CD4-positive, CD25-positive, alpha-beta regulatory T cell (primary cell): ENCODE measurements around the gene MINDY4. TPM values are rescaled to one million over a fixed set of nuclear protein-coding genes. Genes with fewer than 3 reads are reported as not detected.

Source experiments
- ATAC-seq, 2 donors: fragments of 150-1000 bp; cut with Tn5 transposase; one replicate each; pipeline ENCODE4 v1.10.0; 2021; ENCODE audit warnings: low read depth in 2 of 2, moderate number of reproducible peaks in 2 of 2, moderate library complexity in 1 of 2
- DNase-seq, 3 donors: peaks; one replicate each; pipeline versions ENCODE4 v3.0.0 to v3.0.0-alpha.2; 2012 to 2022; ENCODE audit warnings: mixed read lengths in 1 of 3
- H3K27ac ChIP-seq: one replicate; pipeline ENCODE4 v1.7.0; 2013; ENCODE audit warnings: mild to moderate bottlenecking, low read length; ENCODE audit not compliant: insufficient read depth, poor library complexity, severe bottlenecking
- H3K27me3 ChIP-seq: one replicate; pipeline ENCODE4 v1.7.0; 2013; ENCODE audit warnings: low read length; ENCODE audit not compliant: control insufficient read depth, insufficient read depth
- H3K36me3 ChIP-seq: one replicate; pipeline ENCODE4 v1.7.0; 2013; ENCODE audit warnings: mild to moderate bottlenecking, low read length, moderate library complexity; ENCODE audit not compliant: control insufficient read depth, insufficient read depth
- H3K4me1 ChIP-seq: 2 replicates; pipeline ENCODE4 v1.7.0; 2013; ENCODE audit warnings: mild to moderate bottlenecking, low read length; ENCODE audit not compliant: insufficient read depth, control insufficient read depth, poor library complexity, severe bottlenecking
- H3K4me3 ChIP-seq: one replicate; pipeline ENCODE4 v1.7.0; 2013; ENCODE audit warnings: low read depth, mild to moderate bottlenecking, low read length, moderate library complexity
- H3K9me3 ChIP-seq, 2 experiments: 1 replicate in 1 of 2; 2 replicates in 1 of 2; pipeline ENCODE4 v1.7.0; 2013; ENCODE audit warnings: low read length in 2 of 2, mild to moderate bottlenecking in 1 of 2, moderate library complexity in 1 of 2; ENCODE audit not compliant: control insufficient read depth in 2 of 2
- H3K27ac Mint-ChIP-seq, 3 donors: one replicate each; pipeline ENCODE4 v1.8.0; 2020 to 2022; ENCODE audit warnings: mild to moderate bottlenecking in 3 of 3, mixed read lengths in 3 of 3, moderate library complexity in 2 of 3
- H3K27me3 Mint-ChIP-seq: one replicate; pipeline ENCODE4 v1.8.0; 2022; ENCODE audit warnings: mild to moderate bottlenecking, mixed read lengths
- H3K36me3 Mint-ChIP-seq: one replicate; pipeline ENCODE4 v1.8.0; 2020; ENCODE audit warnings: mixed read lengths
- H3K4me1 Mint-ChIP-seq, 4 donors: one replicate each; pipeline ENCODE4 v1.8.0; 2020 to 2022; ENCODE audit warnings: mixed read lengths in 4 of 4, mild to moderate bottlenecking in 1 of 4
- H3K4me3 Mint-ChIP-seq, 4 donors: one replicate each; pipeline ENCODE4 v1.8.0; 2020 to 2022; ENCODE audit warnings: mild to moderate bottlenecking in 4 of 4, mixed read lengths in 4 of 4, moderate library complexity in 3 of 4
- H3K9me3 Mint-ChIP-seq, 7 donors: one replicate each; pipeline ENCODE4 v1.8.0; 2020 to 2022; ENCODE audit warnings: mixed read lengths in 7 of 7, mild to moderate bottlenecking in 3 of 7, moderate library complexity in 2 of 7
- polyA plus RNA-seq, 4 donors: library from polyadenylated mRNA; unstranded; fragments of 300-500 nt; fragmentation: Illumina TruSeq; gene quantifications; one replicate each; pipeline ENCODE4 v1.2.3, GENCODE V29; 2021
- total RNA-seq: library from RNA; stranded (reverse); gene quantifications from one replicate; pipeline ENCODE4 v1.2.3, GENCODE V29; 2022

MINDY4 gene
- total and polyA plus RNA-seq, 5 donors from 2014 or later: 0.17 to 1.0 (median 0.52) TPM

GRCh38 chr7:30765408-30765807 is 5.8 kb upstream of the MINDY4 start:
- no peak for DNase-seq
- ATAC-seq: no peak
- Histone ChIP-seq H3K9me3 (no peaks in the 10 kb centered on the region), H3K27me3 (no peaks in the 10 kb centered on the region), H3K4me1 (no peaks in the 10 kb centered on the region), H3K4me3 (no peak overlapping the region), H3K27ac (no peak overlapping the region), H3K36me3 (no peaks in the 10 kb centered on the region)
- H3K27ac Mint-ChIP-seq: no peak overlapping the region
- no peaks in the 10 kb centered on the region for H3K4me1 Mint-ChIP-seq
- H3K27me3 Mint-ChIP-seq: peaks cover 23% of the 10 kb centered on the region
- no peaks in the 10 kb centered on the region for H3K36me3 Mint-ChIP-seq
- H3K4me3 Mint-ChIP-seq: no peak overlapping the region
- H3K9me3 Mint-ChIP-seq: no peaks in the 10 kb centered on the region

DNA sequence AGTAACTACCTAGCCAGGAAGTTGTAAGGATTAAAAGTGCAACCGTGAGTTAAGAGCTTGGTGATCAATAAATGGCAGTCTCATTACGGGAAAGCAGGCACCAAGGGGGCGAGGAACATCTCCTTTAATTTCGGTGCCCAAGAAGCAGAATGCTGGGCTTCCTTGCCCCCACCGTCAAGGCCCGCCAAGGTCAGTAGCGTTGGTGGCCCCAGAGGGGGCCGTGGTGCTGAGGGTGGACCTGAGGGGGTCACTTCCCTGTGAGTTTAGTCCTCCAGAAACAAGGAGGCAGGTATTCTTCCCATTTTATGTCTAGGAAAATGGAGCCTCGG is 408 bp upstream of the MINDY4 start:
- no peaks in the 10 kb centered on the region for H3K36me3 ChIP-seq

GRCh38 chr7:30771880-30772425 is 736 bp downstream of the MINDY4 start:
- DNase-seq: peak in 2 of 3 donors; percentile 5 to 37
- Mint-ChIP-seq H3K4me3 (peak overlapping the region; percentile 82 to 93 (median 87)), H3K9me3 (no peaks in the 10 kb centered on the region), H3K36me3 (no peaks in the 10 kb centered on the region), H3K4me1 (peaks cover 3 to 11% (median 6%) of the 10 kb centered on the region in 4 donors), H3K27me3 (peaks cover 7% of the 10 kb centered on the region), H3K27ac (peak overlapping the region; percentile 74 to 86 (median 75))
- Histone ChIP-seq H3K4me3 (peak overlapping the region; percentile 82), H3K4me1 (peaks cover 11% of the 10 kb centered on the region), H3K27ac (peak overlapping the region; percentile 56), H3K36me3 (no peaks in the 10 kb centered on the region), H3K9me3 (no peaks in the 10 kb centered on the region), H3K27me3 (no peaks in the 10 kb centered on the region)
- ATAC-seq: peak in 1 of 2 donors; percentile 9

More for the DNA sequence above, 408 bp upstream of the MINDY4 start:
- peaks cover 12% of the 10 kb centered on the region for H3K27me3 Mint-ChIP-seq
- no peak for DNase-seq
- peaks cover 3 to 11% (median 6%) of the 10 kb centered on the region in 4 donors for H3K4me1 Mint-ChIP-seq
- no peaks in the 10 kb centered on the region for H3K9me3 ChIP-seq
- H3K4me1 ChIP-seq: peaks cover 11% of the 10 kb centered on the region
- no peaks in the 10 kb centered on the region for H3K27me3 ChIP-seq
- H3K4me3 ChIP-seq: peak overlapping the region; percentile 26
- H3K27ac ChIP-seq: no peak overlapping the region
- peak overlapping the region in 1 of 3 donors; percentile 83 for H3K27ac Mint-ChIP-seq
- no peak for ATAC-seq
- peak overlapping the region; percentile 73 to 85 (median 80) for H3K4me3 Mint-ChIP-seq
- no peaks in the 10 kb centered on the region for H3K9me3 Mint-ChIP-seq
- H3K36me3 Mint-ChIP-seq: no peaks in the 10 kb centered on the region

- Mint-ChIP-seq H3K27ac (no peak overlapping the region), H3K27me3 (peaks cover 7% of the 10 kb centered on the region), H3K4me1 (peaks cover 3 to 11% (median 6%) of the 10 kb centered on the region in 4 donors), H3K4me3 (peak overlapping the region in 1 of 4 donors; percentile 78), H3K36me3 (no peaks in the 10 kb centered on the region), H3K9me3 (no peaks in the 10 kb centered on the region)
- H3K27ac ChIP-seq: no peak overlapping the region
- no peaks in the 10 kb centered on the region for H3K27me3 ChIP-seq
- no peaks in the 10 kb centered on the region for H3K9me3 ChIP-seq
- H3K4me3 ChIP-seq: no peak overlapping the region
- H3K36me3 ChIP-seq: no peaks in the 10 kb centered on the region
- no peak for DNase-seq
- ATAC-seq: no peak
- H3K4me1 ChIP-seq: peaks cover 11% of the 10 kb centered on the region
Measured at GRCh38 chr7:30772984-30773383, 1.8 kb downstream of the MINDY4 start.

- Mint-ChIP-seq H3K4me1 (peaks cover 3 to 6% (median 4%) of the 10 kb centered on the region in 4 donors), H3K36me3 (no peaks in the 10 kb centered on the region), H3K9me3 (no peaks in the 10 kb centered on the region), H3K27ac (no peak overlapping the region), H3K4me3 (no peak overlapping the region), H3K27me3 (no peaks in the 10 kb centered on the region)
- no peak overlapping the region for H3K27ac ChIP-seq
- DNase-seq: no peak
- H3K36me3 ChIP-seq: no peaks in the 10 kb centered on the region
- H3K27me3 ChIP-seq: no peaks in the 10 kb centered on the region
- no peak overlapping the region for H3K4me3 ChIP-seq
- peaks cover 8% of the 10 kb centered on the region for H3K4me1 ChIP-seq
- no peak for ATAC-seq
- H3K9me3 ChIP-seq: no peaks in the 10 kb centered on the region
Measured at GRCh38 chr7:30775992-30776391, 4.8 kb downstream of the MINDY4 start.

DNA sequence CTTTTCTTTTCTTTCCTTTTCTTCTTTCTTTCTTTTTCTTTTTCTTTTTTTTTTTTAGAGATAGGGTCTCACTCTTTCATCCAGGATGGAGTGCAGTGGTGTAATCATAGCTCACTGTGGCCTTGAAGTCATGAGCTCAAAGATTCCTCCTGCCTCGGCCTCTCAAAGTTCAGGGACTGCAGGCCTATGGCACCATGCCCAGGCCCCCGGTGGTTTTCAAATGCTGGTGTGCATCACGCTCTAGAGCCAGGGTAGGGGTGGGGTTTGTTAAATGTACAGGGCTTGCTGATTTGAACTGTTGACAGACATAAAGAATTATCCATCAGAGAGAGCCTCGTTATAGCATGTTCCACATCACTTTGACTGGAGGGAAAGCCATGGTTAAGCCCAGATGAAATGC is 5.8 kb downstream of the MINDY4 start:
- no peak overlapping the region for H3K27ac Mint-ChIP-seq
- no peaks in the 10 kb centered on the region for H3K27me3 Mint-ChIP-seq
- H3K36me3 Mint-ChIP-seq: no peaks in the 10 kb centered on the region
- H3K4me3 Mint-ChIP-seq: no peak overlapping the region
- H3K4me3 ChIP-seq: no peak overlapping the region
- no peak for ATAC-seq
- H3K4me1 ChIP-seq: peaks cover 3% of the 10 kb centered on the region
- H3K9me3 Mint-ChIP-seq: no peaks in the 10 kb centered on the region
- DNase-seq: no peak
- H3K36me3 ChIP-seq: no peaks in the 10 kb centered on the region
- no peaks in the 10 kb centered on the region for H3K9me3 ChIP-seq
- H3K27me3 ChIP-seq: no peaks in the 10 kb centered on the region
- H3K4me1 Mint-ChIP-seq: peaks cover 2 to 4% (median 3%) of the 10 kb centered on the region in 4 donors
- no peak overlapping the region for H3K27ac ChIP-seq

GRCh38 chr7:30778255-30779025 is 7.2 kb downstream of the MINDY4 start:
- H3K27ac Mint-ChIP-seq: no peak overlapping the region
- DNase-seq (no peak), ATAC-seq (no peak)
- Histone ChIP-seq H3K27ac (no peak overlapping the region), H3K36me3 (no peaks in the 10 kb centered on the region), H3K9me3 (no peaks in the 10 kb centered on the region), H3K4me3 (no peak overlapping the region), H3K27me3 (no peaks in the 10 kb centered on the region), H3K4me1 (no peaks in the 10 kb centered on the region)
- no peaks in the 10 kb centered on the region for H3K36me3 Mint-ChIP-seq
- no peak overlapping the region for H3K4me3 Mint-ChIP-seq
- no peaks in the 10 kb centered on the region for H3K4me1 Mint-ChIP-seq
- no peaks in the 10 kb centered on the region for H3K27me3 Mint-ChIP-seq
- no peaks in the 10 kb centered on the region for H3K9me3 Mint-ChIP-seq

- Histone ChIP-seq H3K9me3 (no peaks in the 10 kb centered on the region), H3K4me1 (no peaks in the 10 kb centered on the region), H3K4me3 (no peak overlapping the region), H3K36me3 (no peaks in the 10 kb centered on the region), H3K27ac (no peak overlapping the region), H3K27me3 (no peaks in the 10 kb centered on the region)
- Mint-ChIP-seq H3K27me3 (no peaks in the 10 kb centered on the region), H3K9me3 (no peaks in the 10 kb centered on the region), H3K36me3 (no peaks in the 10 kb centered on the region), H3K4me3 (no peak overlapping the region), H3K27ac (no peak overlapping the region), H3K4me1 (no peaks in the 10 kb centered on the region)
- ATAC-seq: no peak
- no peak for DNase-seq
Measured at GRCh38 chr7:30779574-30779973, 8.4 kb downstream of the MINDY4 start.
